DND-41 (cell line): Measurements from ENCODE around the gene UVRAG.

Experiments
- ATAC-seq: fragments of 200-7000 bp; cut with Tn5 transposase; 3 replicates; pipeline ENCODE4 v1.9.1; 2021; ENCODE audit warnings: low read depth; ENCODE audit not compliant: insufficient read depth
- DNase-seq: peaks from one replicate; pipeline ENCODE4 v3.0.0-alpha.2; 2020
- H2AFZ ChIP-seq: 2 replicates; pipeline ENCODE4 v1.6.0; 2012; ENCODE audit warnings: low read depth, low read length
- H3K27ac ChIP-seq: 2 replicates; pipeline ENCODE4 v1.5.1; 2012; ENCODE audit warnings: low read length, inconsistent platforms
- H3K27me3 ChIP-seq: fragments of 200-600 bp; sonication (generic); 2 replicates; pipeline ENCODE4 v1.6.0; 2012; ENCODE audit warnings: low read length, mild to moderate bottlenecking, inconsistent platforms; ENCODE audit not compliant: insufficient read depth, poor library complexity
- H3K36me3 ChIP-seq: 2 replicates; pipeline ENCODE4 v1.5.1; 2012; ENCODE audit warnings: low read length, inconsistent platforms; ENCODE audit not compliant: insufficient read depth
- H3K4me1 ChIP-seq: 2 replicates; pipeline ENCODE4 v1.5.1; 2012; ENCODE audit warnings: mild to moderate bottlenecking, low read length; ENCODE audit not compliant: insufficient read depth
- H3K4me2 ChIP-seq: 2 replicates; pipeline ENCODE4 v1.6.0; 2012; ENCODE audit warnings: mild to moderate bottlenecking, moderate library complexity, low read length, inconsistent platforms; ENCODE audit not compliant: insufficient read depth
- H3K4me3 ChIP-seq, 2 experiments: fragments of 200-600 bp in 1 of 2; shearing (Covaris generic) in 1 of 2; 2 replicates each; pipeline ENCODE4 v1.5.1; 2012 to 2016; ENCODE audit warnings: inconsistent platforms in 2 of 2, low read length in 2 of 2, mild to moderate bottlenecking in 2 of 2, low read depth in 1 of 2, moderate library complexity in 1 of 2
- H3K79me2 ChIP-seq: 2 replicates; pipeline ENCODE4 v1.6.0; 2012; ENCODE audit warnings: low read length, inconsistent platforms; ENCODE audit not compliant: insufficient read depth
- H3K9ac ChIP-seq: 2 replicates; pipeline ENCODE4 v1.6.0; 2012; ENCODE audit warnings: low read depth, mild to moderate bottlenecking, inconsistent platforms, low read length, moderate library complexity
- H3K9me3 ChIP-seq: 2 replicates; pipeline ENCODE4 v1.5.1; 2012; ENCODE audit warnings: low read length, moderate library complexity, mild to moderate bottlenecking, inconsistent platforms; ENCODE audit not compliant: insufficient read depth, severe bottlenecking
- H4K20me1 ChIP-seq: 2 replicates; pipeline ENCODE4 v1.6.0; 2012; ENCODE audit warnings: low read length; ENCODE audit not compliant: insufficient read depth
- CTCF ChIP-seq: IDR thresholded peaks from 2 replicates; pipeline ENCODE4 v1.5.1; 2012; ENCODE audit warnings: borderline replicate concordance, low read length, moderate library complexity, mild to moderate bottlenecking; ENCODE audit not compliant: poor library complexity, severe bottlenecking; ENCODE audit errors: extremely low read depth
- EZH2 ChIP-seq: IDR thresholded peaks from 3 replicates; pipeline ENCODE4 v1.6.1; 2012; ENCODE audit warnings: borderline replicate concordance, low read depth, mild to moderate bottlenecking, moderate library complexity, low read length, inconsistent platforms; ENCODE audit not compliant: severe bottlenecking

UVRAG gene

DNA sequence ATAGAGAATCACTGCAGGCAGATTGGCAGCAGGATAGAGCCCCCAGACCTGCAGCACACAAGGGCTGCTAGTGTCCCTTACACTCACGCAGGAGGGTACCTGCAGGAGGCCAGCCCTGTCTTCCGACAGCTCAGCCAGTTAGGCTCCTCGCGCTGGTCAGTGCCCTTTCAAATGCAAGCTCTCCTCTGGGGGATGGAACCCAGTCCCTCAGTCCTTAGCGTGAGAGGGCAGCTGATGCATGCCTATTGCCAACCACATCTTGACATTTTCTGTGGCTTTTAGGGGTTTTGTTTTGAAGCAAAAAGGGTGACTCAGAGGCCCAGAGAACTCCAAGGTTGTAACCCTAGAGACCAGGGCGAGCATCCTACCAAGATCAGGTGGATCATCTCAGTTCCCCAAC lies 351.3 kb downstream of the UVRAG start:
- TF ChIP-seq CTCF, result no peak
- no peak for TF ChIP-seq EZH2
- H4K20me1 ChIP-seq, result peaks cover 4% of the 10 kb centered on the region; the same call in 1 of the 2 replicates
- H3K36me3 ChIP-seq, result no peaks in the 10 kb centered on the region
- ATAC-seq, result no peak
- no peak overlapping the region for H3K27ac ChIP-seq
- H3K27me3 ChIP-seq, result peaks cover 5% of the 10 kb centered on the region
- no peaks in the 10 kb centered on the region for H3K79me2 ChIP-seq
- no peaks in the 10 kb centered on the region for H3K9me3 ChIP-seq
- no peak overlapping the region for H3K9ac ChIP-seq
- no peak overlapping the region for H3K4me2 ChIP-seq
- no peaks in the 10 kb centered on the region for H3K4me1 ChIP-seq
- H3K4me3 ChIP-seq, result no peak overlapping the region
- H2AFZ ChIP-seq, result no peak overlapping the region
- DNase-seq, result no peak

DNA sequence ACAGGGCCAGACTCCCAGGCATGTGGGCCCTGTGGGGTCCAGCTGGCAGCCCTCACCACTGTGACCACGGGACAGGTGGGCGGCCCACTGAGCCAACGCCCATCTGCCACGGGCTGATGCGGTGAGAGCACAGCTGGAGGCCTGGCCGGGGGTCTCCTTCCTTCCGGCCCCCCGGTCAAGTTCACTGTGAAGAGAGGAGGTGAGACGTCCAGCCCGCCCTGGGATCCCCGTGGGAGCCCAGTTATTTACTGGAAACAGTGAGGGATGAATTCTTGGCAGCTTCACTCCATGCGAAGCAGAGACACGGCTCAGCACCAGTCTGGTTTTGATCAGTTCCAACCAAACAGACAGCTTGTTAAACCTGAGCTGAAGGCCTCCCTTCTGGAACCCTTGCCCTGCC lies 352.6 kb downstream of the UVRAG start:
- Histone ChIP-seq H3K4me1 (no peaks in the 10 kb centered on the region), H3K9ac (no peak overlapping the region), H3K4me2 (no peak overlapping the region), H3K79me2 (no peaks in the 10 kb centered on the region), H3K27me3 (peaks cover 5% of the 10 kb centered on the region), H2AFZ (no peak overlapping the region), H3K27ac (no peak overlapping the region), H3K4me3 (no peak overlapping the region), H4K20me1 (peaks cover 7% of the 10 kb centered on the region; the same call in 1 of the 2 replicates), H3K9me3 (no peaks in the 10 kb centered on the region), H3K36me3 (no peaks in the 10 kb centered on the region)
- DNase-seq (no peak), ATAC-seq (no peak)
- TF ChIP-seq CTCF, result no peak
- TF ChIP-seq EZH2, result no peak

- TF ChIP-seq EZH2, result no peak
- no peak for TF ChIP-seq CTCF
- H2AFZ ChIP-seq, result no peak overlapping the region
- H3K9me3 ChIP-seq, result no peaks in the 10 kb centered on the region
- H4K20me1 ChIP-seq, result peaks cover 7% of the 10 kb centered on the region; the same call in 1 of the 2 replicates
- H3K4me3 ChIP-seq, result no peak overlapping the region
- H3K36me3 ChIP-seq, result no peaks in the 10 kb centered on the region
- H3K9ac ChIP-seq, result no peak overlapping the region
- no peak overlapping the region for H3K27ac ChIP-seq
- H3K4me1 ChIP-seq, result no peaks in the 10 kb centered on the region
- H3K4me2 ChIP-seq, result no peak overlapping the region
- DNase-seq, result no peak
- peaks cover 5% of the 10 kb centered on the region for H3K27me3 ChIP-seq
- ATAC-seq, result no peak
- H3K79me2 ChIP-seq, result no peaks in the 10 kb centered on the region
Observed at GRCh38 chr11:76169473-76169896, 354.5 kb downstream of the UVRAG start.

DNA sequence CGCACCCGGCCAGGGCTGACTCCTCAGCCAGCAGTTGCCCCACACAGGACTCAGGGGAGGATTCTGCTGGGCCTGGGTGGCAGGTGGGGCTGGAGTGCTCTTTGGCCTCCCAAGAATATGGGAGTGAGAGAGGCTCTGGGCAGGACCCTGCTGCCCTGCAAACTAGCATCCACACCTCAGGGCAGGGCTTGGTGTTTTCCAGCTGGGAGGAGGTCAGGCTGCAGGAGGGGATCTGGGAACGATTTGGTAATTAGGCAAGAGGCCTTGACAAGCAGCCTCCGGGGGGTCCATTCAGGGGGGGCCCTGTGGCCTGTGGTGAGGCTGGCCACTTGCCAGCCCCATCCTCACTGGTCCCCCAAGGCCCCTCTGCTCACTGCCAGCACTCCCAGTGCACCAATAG lies 355.5 kb downstream of the UVRAG start:
- no peak overlapping the region for H3K9ac ChIP-seq
- H3K36me3 ChIP-seq, result no peaks in the 10 kb centered on the region
- no peak for DNase-seq
- H3K4me3 ChIP-seq, result no peak overlapping the region
- no peak overlapping the region for H2AFZ ChIP-seq
- no peak overlapping the region for H3K4me2 ChIP-seq
- no peak for ATAC-seq
- no peak for TF ChIP-seq EZH2
- no peak for TF ChIP-seq CTCF
- H3K79me2 ChIP-seq, result no peaks in the 10 kb centered on the region
- H4K20me1 ChIP-seq, result peaks cover 7% of the 10 kb centered on the region; the same call in 1 of the 2 replicates
- no peak overlapping the region for H3K27ac ChIP-seq
- peaks cover 5% of the 10 kb centered on the region for H3K27me3 ChIP-seq
- no peaks in the 10 kb centered on the region for H3K9me3 ChIP-seq
- no peaks in the 10 kb centered on the region for H3K4me1 ChIP-seq
